ENCODE results near the gene ASB15. TPM values are rescaled to one million over a fixed set of nuclear protein-coding genes. Genes with fewer than 3 reads are reported as not detected.

The ASB15 gene
- polyA plus RNA-seq, 3 donors, result not detected

DNA sequence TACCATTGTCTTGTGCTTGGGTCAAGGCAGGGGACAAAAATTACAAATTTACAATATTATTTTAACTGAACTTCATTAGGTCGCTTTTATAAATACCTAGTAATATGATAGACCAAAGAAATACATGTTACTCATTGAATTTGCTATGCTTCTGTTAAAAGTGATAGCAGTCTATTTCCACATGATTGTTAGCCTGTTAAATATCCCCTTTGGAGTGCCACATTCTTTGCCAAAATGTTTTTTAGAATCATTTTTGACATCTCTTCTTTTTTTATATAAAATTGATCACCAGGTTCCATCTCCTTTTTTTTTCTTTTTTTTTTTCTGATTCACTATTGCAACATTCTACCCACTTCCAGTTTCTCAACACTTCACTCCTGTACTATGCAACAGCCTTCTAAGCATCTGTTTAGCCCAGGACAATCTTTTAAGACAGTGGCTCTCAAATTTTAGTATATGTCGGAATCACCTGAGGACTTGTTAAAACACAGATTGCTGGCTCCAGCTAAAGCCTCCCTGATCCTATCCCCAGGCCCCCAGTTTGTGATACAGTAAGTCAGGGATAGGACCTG is 27.6 kb upstream of the ASB15 start:
- Histone ChIP-seq H2AFZ (ENCODE audit: insufficient read depth, low read depth, low read length, poor library complexity, severe bottlenecking) (no peak overlapping the region), H3K4me1 (ENCODE audit: control insufficient read depth in 1 of 2, insufficient read depth in 2 of 2, low read length in 2 of 2) (no peaks in the 10 kb centered on the region), H3K9me3 (replicated peaks in 1 of 2; ENCODE audit: control insufficient read depth in 1 of 2, insufficient read depth in 1 of 2, low read length in 2 of 2) (no peaks in the 10 kb centered on the region), H3K79me2 (ENCODE audit: insufficient read depth, low read length) (no peaks in the 10 kb centered on the region), H3K9ac (ENCODE audit: insufficient read depth, low read length, poor library complexity, severe bottlenecking) (no peak overlapping the region), H4K20me1 (ENCODE audit: insufficient read depth, low read length) (no peaks in the 10 kb centered on the region), H3K4me2 (replicated peaks; ENCODE audit: extremely low read depth, low read length, poor library complexity, severe bottlenecking) (no peak overlapping the region), H3K36me3 (replicated peaks in 1 of 2; ENCODE audit: control insufficient read depth in 1 of 2, insufficient read depth in 2 of 2, low read length in 2 of 2) (no peaks in the 10 kb centered on the region), H3K27me3 (ENCODE audit: control insufficient read depth in 2 of 2, insufficient read depth in 2 of 2, low read length in 2 of 2) (peaks cover 0 to 2% of the 10 kb centered on the region in 2 donors), H3K4me3 (replicated peaks in 1 of 3; ENCODE audit: low read depth in 2 of 3, low read length in 3 of 3) (no peak overlapping the region), H3K27ac (ENCODE audit: low read depth in 1 of 2, low read length in 2 of 2) (no peak overlapping the region)
- no peak overlapping the region for H3K27ac Mint-ChIP-seq
- H3K9me3 Mint-ChIP-seq, result no peaks in the 10 kb centered on the region
- intact Hi-C loops (cut with micrococcal nuclease), result no loop called here
- WGBS (ENCODE audit: insufficient coverage), result 100% methylated on average over 1 of the region's 2 CpGs
- no peaks in the 10 kb centered on the region for H3K36me3 Mint-ChIP-seq
- H3K27me3 Mint-ChIP-seq (ENCODE audit: low read depth in 3 of 3), result peaks cover 3 to 5% (median 4%) of the 10 kb centered on the region in 3 donors
- DNase-seq, result no peak
- TF ChIP-seq, protein P1, sequence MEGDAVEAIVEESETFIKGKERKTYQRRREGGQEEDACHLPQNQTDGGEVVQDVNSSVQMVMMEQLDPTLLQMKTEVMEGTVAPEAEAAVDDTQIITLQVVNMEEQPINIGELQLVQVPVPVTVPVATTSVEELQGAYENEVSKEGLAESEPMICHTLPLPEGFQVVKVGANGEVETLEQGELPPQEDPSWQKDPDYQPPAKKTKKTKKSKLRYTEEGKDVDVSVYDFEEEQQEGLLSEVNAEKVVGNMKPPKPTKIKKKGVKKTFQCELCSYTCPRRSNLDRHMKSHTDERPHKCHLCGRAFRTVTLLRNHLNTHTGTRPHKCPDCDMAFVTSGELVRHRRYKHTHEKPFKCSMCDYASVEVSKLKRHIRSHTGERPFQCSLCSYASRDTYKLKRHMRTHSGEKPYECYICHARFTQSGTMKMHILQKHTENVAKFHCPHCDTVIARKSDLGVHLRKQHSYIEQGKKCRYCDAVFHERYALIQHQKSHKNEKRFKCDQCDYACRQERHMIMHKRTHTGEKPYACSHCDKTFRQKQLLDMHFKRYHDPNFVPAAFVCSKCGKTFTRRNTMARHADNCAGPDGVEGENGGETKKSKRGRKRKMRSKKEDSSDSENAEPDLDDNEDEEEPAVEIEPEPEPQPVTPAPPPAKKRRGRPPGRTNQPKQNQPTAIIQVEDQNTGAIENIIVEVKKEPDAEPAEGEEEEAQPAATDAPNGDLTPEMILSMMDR (IDR thresholded peaks at IDR 0.05), result no peak
- peaks cover 11% of the 10 kb centered on the region for H3K4me1 Mint-ChIP-seq
- H3K4me3 Mint-ChIP-seq, result no peak overlapping the region

DNA sequence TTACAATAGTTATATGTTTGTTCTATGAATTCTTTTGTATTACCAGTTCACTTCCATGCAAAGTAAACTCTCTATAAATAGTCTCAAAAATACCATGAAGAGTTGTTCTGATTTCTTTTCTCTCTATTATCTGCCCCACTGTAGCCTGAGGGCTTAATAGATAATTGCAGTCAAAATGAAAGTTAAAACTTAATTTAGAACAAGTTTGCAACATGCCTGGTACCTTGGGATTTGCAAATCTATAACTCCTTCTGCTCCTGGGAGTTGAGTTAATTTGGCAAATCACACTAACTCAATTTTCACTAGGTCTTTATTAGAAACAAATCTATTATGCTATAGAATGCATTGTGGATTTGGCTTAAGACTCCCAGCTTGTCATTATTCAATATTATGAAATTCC is 22.2 kb upstream of the ASB15 start:
- Mint-ChIP-seq H3K4me3 (no peak overlapping the region), H3K4me1 (no peaks in the 10 kb centered on the region), H3K9me3 (no peaks in the 10 kb centered on the region), H3K27ac (no peak overlapping the region), H3K27me3 (ENCODE audit: low read depth in 3 of 3) (peaks cover 2 to 13% (median 3%) of the 10 kb centered on the region in 3 donors), H3K36me3 (no peaks in the 10 kb centered on the region)
- TF ChIP-seq, protein P1 (IDR thresholded peaks at IDR 0.05), result no peak
- intact Hi-C loops (cut with micrococcal nuclease), result no loop called here
- Histone ChIP-seq H3K27me3 (ENCODE audit: control insufficient read depth in 2 of 2, insufficient read depth in 2 of 2, low read length in 2 of 2) (no peaks in the 10 kb centered on the region), H3K4me2 (replicated peaks; ENCODE audit: extremely low read depth, low read length, poor library complexity, severe bottlenecking) (no peak overlapping the region), H2AFZ (ENCODE audit: insufficient read depth, low read depth, low read length, poor library complexity, severe bottlenecking) (no peak overlapping the region), H3K4me1 (ENCODE audit: control insufficient read depth in 1 of 2, insufficient read depth in 2 of 2, low read length in 2 of 2) (no peaks in the 10 kb centered on the region), H3K79me2 (ENCODE audit: insufficient read depth, low read length) (no peaks in the 10 kb centered on the region), H4K20me1 (ENCODE audit: insufficient read depth, low read length) (no peaks in the 10 kb centered on the region), H3K9ac (ENCODE audit: insufficient read depth, low read length, poor library complexity, severe bottlenecking) (no peak overlapping the region), H3K36me3 (replicated peaks in 1 of 2; ENCODE audit: control insufficient read depth in 1 of 2, insufficient read depth in 2 of 2, low read length in 2 of 2) (no peaks in the 10 kb centered on the region), H3K27ac (ENCODE audit: low read depth in 1 of 2, low read length in 2 of 2) (no peak overlapping the region), H3K4me3 (replicated peaks in 1 of 3; ENCODE audit: low read depth in 2 of 3, low read length in 3 of 3) (no peak overlapping the region), H3K9me3 (replicated peaks in 1 of 2; ENCODE audit: control insufficient read depth in 1 of 2, insufficient read depth in 1 of 2, low read length in 2 of 2) (no peaks in the 10 kb centered on the region)
- no peak for DNase-seq

Measured in CD14-positive monocyte (primary cell).